ENCODE data around the gene SF3B5. TPM values are rescaled to one million over a fixed set of nuclear protein-coding genes. Genes with fewer than 3 reads are reported as not detected.

The SF3B5 gene
- total and polyA plus RNA-seq, 9 of the 15 experiments (the other 6 are each of a cell fraction or from before 2014, with no cell fraction given): 238 to 1,211 (median 407) TPM

GRCh38 chr6:144063744-144064401, 31.5 kb downstream of the SF3B5 start (continued):
- TF ChIP-seq HMGN3 (IDR thresholded peaks at IDR 0.05; ENCODE audit: borderline replicate concordance, extremely low read depth, insufficient read length, low read depth, low read length) (peak; percentile 69), CBFA2T2 (conservative IDR thresholded peaks at IDR 0.05) (no peak), POLR2AphosphoS5 (IDR thresholded peaks at IDR 0.05; ENCODE audit: control insufficient read depth, insufficient read depth, low read depth, low read length) (peak; percentile 74), ZNF79 (CRISPR knock-in tag; IDR thresholded peaks at IDR 0.05; ENCODE audit: low read depth) (no peak), ZNF239 (CRISPR knock-in tag; IDR thresholded peaks at IDR 0.05) (no peak), ZBTB34 (CRISPR knock-in tag; IDR thresholded peaks at IDR 0.05) (no peak), ILF3 (IDR thresholded peaks at IDR 0.05; ENCODE audit: borderline replicate concordance) (no peak), EZH2 (IDR thresholded peaks at IDR 0.05; ENCODE audit: borderline replicate concordance, low read depth, low read length) (no peak), NFIX (CRISPR knock-in tag; IDR thresholded peaks at IDR 0.05; ENCODE audit: low read depth) (no peak), TCF7 (IDR thresholded peaks at IDR 0.05; ENCODE audit: borderline replicate concordance) (0 out of 2 replicates have a peak, but pooled peaks have one; percentile 30), MYC (IDR thresholded peaks at IDR 0.05; ENCODE audit: low read depth, low read length) (peak; percentile 66), MYC (CRISPR knock-in tag; IDR thresholded peaks at IDR 0.05; ENCODE audit: borderline replicate concordance, low read depth) (no peak), ETV6 (IDR thresholded peaks at IDR 0.05; ENCODE audit: borderline replicate concordance in 1 of 2, low read depth in 2 of 2, low read length in 1 of 2) (no peak), ETV6 (CRISPR knock-in tag; IDR thresholded peaks at IDR 0.05; ENCODE audit: borderline replicate concordance) (0 out of 2 replicates have a peak, but pooled peaks have one; percentile 17), MAFG (tag; conservative IDR thresholded peaks at IDR 0.05) (no peak), SNIP1 (IDR thresholded peaks at IDR 0.05; ENCODE audit: low read depth) (no peak), ZFP36 (IDR thresholded peaks at IDR 0.05; ENCODE audit: low read depth, low read length, partially characterized antibody) (no peak), POLR2AphosphoS2 (IDR thresholded peaks at IDR 0.05; ENCODE audit: low read length) (peak; percentile 49; the same call in 1 of the 2 replicates), ZNF143 (CRISPR knock-in tag; IDR thresholded peaks at IDR 0.05) (no peak)
